Sigmoid colon (tissue), 4 donors: ENCODE data around the gene STRIP1.

Experiments
- CTCF ChIP-seq, 4 experiments: fragments of 450-650 bp in 3 of 4; fragments of 200-600 bp in 1 of 4; IDR thresholded peaks; one replicate each; pipeline ENCODE4 v1.5.1; 2016 to 2019; ENCODE audit warnings: antibody characterized with exemption in 4 of 4, mild to moderate bottlenecking in 3 of 4, moderate library complexity in 2 of 4
- EP300 ChIP-seq, 4 donors: sonication (generic); formaldehyde crosslinking; IDR thresholded peaks; one replicate each; pipeline ENCODE4 v1.6.1; 2017; ENCODE audit warnings: antibody characterized with exemption in 4 of 4
- POLR2A ChIP-seq, 2 donors: fragments of 450-650 bp; IDR thresholded peaks; one replicate each; pipeline ENCODE4 v1.6.1; 2016; ENCODE audit warnings: antibody characterized with exemption in 2 of 2, mild to moderate bottlenecking in 2 of 2, moderate library complexity in 2 of 2
- POLR2AphosphoS5 ChIP-seq, 4 donors: sonication (generic); formaldehyde crosslinking; IDR thresholded peaks; one replicate each; pipeline ENCODE4 v1.6.1; 2017; ENCODE audit warnings: antibody characterized with exemption in 4 of 4

- no peak for TF ChIP-seq CTCF (IDR thresholded peaks at IDR 0.05)
- TF ChIP-seq POLR2A (IDR thresholded peaks at IDR 0.05), result no peak
- no peak for TF ChIP-seq POLR2AphosphoS5 (IDR thresholded peaks at IDR 0.05)
- no peak for TF ChIP-seq EP300 (IDR thresholded peaks at IDR 0.05)
These were observed 49.0 kb upstream of the STRIP1 start for GRCh38 chr1:109985247-109986053.
